GF-D8 (cell line): ENCODE data around the gene ARPC5L.
"Not testable (repeated sequence)": the region's sequence is repeated elsewhere in the genome, so short reads cannot be mapped to it uniquely, and the experiment has no call there.

ENCODE experiments used
- DNase-seq: peaks from one replicate; lab custom pipeline; 2025; lab: John Stamatoyannopoulos, UW

The ARPC5L gene

GRCh38 chr9:124894035-124894740, 32.3 kb downstream of the ARPC5L start:
- no peak for DNase-seq

GRCh38 chr9:124894741-124895170, 32.8 kb downstream of the ARPC5L start:
- DNase-seq, result no peak

- DNase-seq, result no peak
Measured at GRCh38 chr9:124897570-124898460, 35.9 kb downstream of the ARPC5L start.

GRCh38 chr9:124899845-124900244, 37.9 kb downstream of the ARPC5L start:
- DNase-seq, result no peak

- no peak for DNase-seq
Measured at GRCh38 chr9:124906966-124907365, 45.0 kb downstream of the ARPC5L start.

GRCh38 chr9:124908098-124908497, 46.2 kb downstream of the ARPC5L start:
- DNase-seq, result no peak

- no peak for DNase-seq
Measured at GRCh38 chr9:124911766-124912165, 49.8 kb downstream of the ARPC5L start.

GRCh38 chr9:124913378-124913777, 51.4 kb downstream of the ARPC5L start:
- no peak for DNase-seq

GRCh38 chr9:124914753-124915405, 52.9 kb downstream of the ARPC5L start:
- DNase-seq, result no peak

- DNase-seq, result not testable (repeated sequence)
Measured at GRCh38 chr9:124920394-124920793, 58.5 kb downstream of the ARPC5L start.
